ENCODE results near the gene IFNL4. TPM values are rescaled to one million over a fixed set of nuclear protein-coding genes. Genes with fewer than 3 reads are reported as not detected.

Gene IFNL4
- total RNA-seq, 1 experiment from 2014 or later: not detected

- H4K8ac ChIP-seq (replicated peaks; ENCODE audit: insufficient read length, low read depth, low read length): no peak overlapping the region
- H3K79me2 ChIP-seq (ENCODE audit: insufficient read depth, low read length): no peaks in the 10 kb centered on the region
- H2AFZ ChIP-seq (ENCODE audit: low read length): no peak overlapping the region
- no peak overlapping the region for H3K14ac ChIP-seq (ENCODE audit: insufficient read depth, low read length)
- no peak overlapping the region for H3K9ac ChIP-seq (ENCODE audit: extremely low read depth, insufficient read length, low read length)
- no peak overlapping the region for H3K27ac ChIP-seq (ENCODE audit: insufficient read length, low read depth, low read length)
- no peak overlapping the region for H3T11ph ChIP-seq (ENCODE audit: low read length)
- no peak overlapping the region for H3K23ac ChIP-seq (ENCODE audit: insufficient read length, low read depth, low read length)
- H3K27me3 ChIP-seq (ENCODE audit: insufficient read depth, low read length): peaks cover 7% of the 10 kb centered on the region; the same call in 1 of the 2 replicates
- no peak overlapping the region for H3K4ac ChIP-seq (ENCODE audit: low read depth, low read length)
- Mint-ChIP-seq H3K9me3 (no peaks in the 10 kb centered on the region; a peak in 1 of 5 replicates), H3K27me3 (ENCODE audit: low read depth) (peaks cover 64% of the 10 kb centered on the region), H3K27ac (peak overlapping the region in 1 of 3 experiments; percentile 86; a peak in 2 of 7 replicates), H3K36me3 (ENCODE audit: insufficient read depth in 1 of 3, low read depth in 3 of 3) (no peaks in the 10 kb centered on the region), H3K4me3 (0 out of 5 replicates have a peak overlapping the region, but pooled peaks of 1 of the 2 experiments have one; percentile 26), H3K4me1 (peaks cover 8 to 30% of the 10 kb centered on the region in 2 experiments)
- no peak for DNase-seq
- H2BK20ac ChIP-seq (ENCODE audit: low read depth, low read length, poor library complexity, severe bottlenecking): no peak overlapping the region
- H2BK120ac ChIP-seq (ENCODE audit: low read depth, low read length, poor library complexity, severe bottlenecking): no peak overlapping the region
- H3K79me1 ChIP-seq (ENCODE audit: insufficient read depth, low read depth, low read length, poor library complexity, severe bottlenecking): no peaks in the 10 kb centered on the region
- no peak overlapping the region for H2AK5ac ChIP-seq (ENCODE audit: insufficient read length, low read length)
- no peaks in the 10 kb centered on the region for H3K9me3 ChIP-seq (ENCODE audit: control insufficient read depth, low read depth, low read length)
- no peak overlapping the region for H2BK5ac ChIP-seq (ENCODE audit: insufficient read length, low read length)
- H4K5ac ChIP-seq (ENCODE audit: insufficient read length, low read depth, low read length): no peak overlapping the region
- no peak overlapping the region for H3K18ac ChIP-seq (ENCODE audit: insufficient read length, low read depth, low read length)
- H3K23me2 ChIP-seq (ENCODE audit: insufficient read length, low read depth, low read length, poor library complexity, severe bottlenecking): peaks cover 7% of the 10 kb centered on the region
- H2BK12ac ChIP-seq (ENCODE audit: insufficient read length, low read depth, low read length): no peak overlapping the region
- no peak overlapping the region for H3K4me2 ChIP-seq (ENCODE audit: insufficient read depth, insufficient read length, low read length)
- WGBS (ENCODE audit: extremely low coverage, insufficient read length, low lambda C conversion rate): no CpG with 5 or more reads among the region's 3 CpGs
- no peak overlapping the region for H3K56ac ChIP-seq (ENCODE audit: insufficient read length, low read depth, low read length)
- H2BK15ac ChIP-seq (ENCODE audit: low read depth, low read length): no peak overlapping the region
- H3K4me1 ChIP-seq (ENCODE audit: insufficient read depth, low read length): no peaks in the 10 kb centered on the region
- no peak overlapping the region for H4K91ac ChIP-seq (ENCODE audit: insufficient read length, low read depth, low read length)
- H4K20me1 ChIP-seq (ENCODE audit: control insufficient read depth, insufficient read depth, insufficient read length): no peaks in the 10 kb centered on the region
- no peak for TF ChIP-seq CTCF (conservative IDR thresholded peaks at IDR 0.05)
Measured at GRCh38 chr19:39200803-39201115, 47.9 kb downstream of the IFNL4 start.
